Measurements from ENCODE around the gene IKZF5. TPM values are rescaled to one million over a fixed set of nuclear protein-coding genes. Genes with fewer than 3 reads are reported as not detected.

The IKZF5 gene
- total and polyA plus RNA-seq, 2 donors (not counting 1 experiment from before 2014, with no cell fraction given) = 15.8 to 24.6 TPM

DNA sequence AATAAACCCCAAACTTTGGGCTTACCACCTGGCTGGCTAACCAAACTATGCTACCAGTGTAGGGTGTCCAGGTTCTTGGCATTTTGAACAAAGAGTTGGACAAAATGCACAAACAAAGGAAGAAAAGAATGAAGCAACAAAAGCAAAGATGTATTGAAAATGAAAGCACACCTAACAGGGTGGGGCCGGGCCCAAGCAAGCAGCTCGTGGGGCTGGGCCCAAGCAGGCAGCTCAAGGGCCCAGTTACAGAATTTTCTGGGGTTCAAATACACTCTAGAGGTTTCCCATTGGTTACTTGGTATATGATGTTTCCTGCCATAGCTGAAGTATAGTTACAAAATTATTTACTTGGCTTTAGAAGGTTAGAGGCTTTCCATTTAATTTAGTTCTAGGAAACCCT, 15.9 kb upstream of the IKZF5 start:
- Histone ChIP-seq H3K4me3 (ENCODE audit: control extremely low read depth in 1 of 5, extremely low read depth in 1 of 5, insufficient read depth in 1 of 5, low read depth in 2 of 5, low read length in 4 of 5) (no peak overlapping the region), H3K79me2 (ENCODE audit: control insufficient read depth, insufficient read depth, low read length) (no peaks in the 10 kb centered on the region), H3K4me2 (replicated peaks; ENCODE audit: low read depth, low read length, poor library complexity, severe bottlenecking) (no peak overlapping the region), H3K27ac (ENCODE audit: low read length in 2 of 2) (no peak overlapping the region), H3K36me3 (replicated peaks in 1 of 2; ENCODE audit: control extremely low read depth in 1 of 2, control insufficient read depth in 1 of 2, extremely low read depth in 1 of 2, insufficient read depth in 2 of 2, low read length in 1 of 2) (no peaks in the 10 kb centered on the region), H3K9me3 (ENCODE audit: control extremely low read depth in 1 of 3, control insufficient read depth in 2 of 3, insufficient read depth in 1 of 3, low read length in 2 of 3) (no peaks in the 10 kb centered on the region), H3K9ac (ENCODE audit: low read length) (no peak overlapping the region), H3K27me3 (replicated peaks in 1 of 4; ENCODE audit: control extremely low read depth in 1 of 4, control insufficient read depth in 3 of 4, insufficient read depth in 4 of 4, low read length in 3 of 4) (no peaks in the 10 kb centered on the region), H4K20me1 (ENCODE audit: control insufficient read depth, insufficient read depth, low read length, poor library complexity, severe bottlenecking) (no peaks in the 10 kb centered on the region), H2AFZ (ENCODE audit: insufficient read depth, low read depth, low read length, poor library complexity, severe bottlenecking) (no peak overlapping the region), H3K4me1 (ENCODE audit: control insufficient read depth in 2 of 2, insufficient read depth in 2 of 2, low read length in 2 of 2) (peaks cover 0 to 4% of the 10 kb centered on the region in 2 donors)
- peaks cover 15% of the 10 kb centered on the region for H3K4me1 Mint-ChIP-seq
- DNase-seq = no peak
- no peak for ATAC-seq (ENCODE audit: low read depth)
- intact Hi-C loops (cut with micrococcal nuclease) = no loop called here
- ChIA-PET POLR2A (no interaction called here), CTCF (interaction anchor here (1.3 kb wide), 1 partner anchor 10 kb away, joined by 3 read pairs; no protein-coding TSS in a partner anchor)
- H3K27ac Mint-ChIP-seq = no peak overlapping the region
- no peaks in the 10 kb centered on the region for H3K27me3 Mint-ChIP-seq
- H3K4me3 Mint-ChIP-seq = no peak overlapping the region
- WGBS (ENCODE audit: insufficient coverage) = no CpG with 5 or more reads among the region's 2 CpGs
- TF ChIP-seq EZH2 (IDR thresholded peaks at IDR 0.05; ENCODE audit: borderline replicate concordance, insufficient read depth, low read depth, low read length, poor library complexity, severe bottlenecking) = no peak
- TF ChIP-seq CTCF (IDR thresholded peaks at IDR 0.05) = no peak
- no peaks in the 10 kb centered on the region for H3K9me3 Mint-ChIP-seq (ENCODE audit: insufficient read depth)

DNA sequence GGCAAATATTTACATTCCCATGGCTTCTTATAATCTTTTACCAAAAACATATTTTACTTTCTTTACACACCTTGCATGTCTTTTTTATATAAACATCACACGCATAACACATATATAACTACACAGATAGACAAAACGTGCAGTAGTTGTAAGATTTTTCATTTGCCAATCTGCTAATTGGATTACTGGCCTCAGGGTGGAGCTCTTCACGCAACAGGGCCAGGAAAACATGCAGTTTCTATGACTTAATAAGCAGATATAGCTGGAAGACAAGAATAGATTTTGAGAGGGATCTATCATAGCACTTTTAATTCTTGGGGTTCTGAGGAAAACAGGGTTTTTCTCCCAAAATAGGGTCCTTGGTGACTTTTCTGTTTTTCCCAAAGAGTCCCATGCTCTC, 12.9 kb upstream of the IKZF5 start:
- ChIA-PET CTCF (interaction anchor here (1.9 kb wide), 1 partner anchor 9 kb away, joined by 4 read pairs; no protein-coding TSS in a partner anchor), POLR2A (no interaction called here)
- WGBS (ENCODE audit: insufficient coverage) = no CpG with 5 or more reads among the region's 3 CpGs
- H3K4me1 Mint-ChIP-seq = peaks cover 13% of the 10 kb centered on the region
- no peak overlapping the region for H3K27ac Mint-ChIP-seq
- no peak overlapping the region for H3K4me3 ChIP-seq (ENCODE audit: control extremely low read depth in 1 of 5, extremely low read depth in 1 of 5, insufficient read depth in 1 of 5, low read depth in 2 of 5, low read length in 4 of 5)
- H3K27me3 Mint-ChIP-seq = no peaks in the 10 kb centered on the region
- peaks cover 0 to 4% of the 10 kb centered on the region in 2 donors for H3K4me1 ChIP-seq (ENCODE audit: control insufficient read depth in 2 of 2, insufficient read depth in 2 of 2, low read length in 2 of 2)
- H3K36me3 ChIP-seq (replicated peaks in 1 of 2; ENCODE audit: control extremely low read depth in 1 of 2, control insufficient read depth in 1 of 2, extremely low read depth in 1 of 2, insufficient read depth in 2 of 2, low read length in 1 of 2) = no peaks in the 10 kb centered on the region
- H3K9ac ChIP-seq (ENCODE audit: low read length) = no peak overlapping the region
- intact Hi-C loops (cut with micrococcal nuclease) = no loop called here
- DNase-seq (no peak), ATAC-seq (ENCODE audit: low read depth) (no peak)
- H3K4me2 ChIP-seq (replicated peaks; ENCODE audit: low read depth, low read length, poor library complexity, severe bottlenecking) = no peak overlapping the region
- no peaks in the 10 kb centered on the region for H3K9me3 ChIP-seq (ENCODE audit: control extremely low read depth in 1 of 3, control insufficient read depth in 2 of 3, insufficient read depth in 1 of 3, low read length in 2 of 3)
- no peak overlapping the region for H3K27ac ChIP-seq (ENCODE audit: low read length in 2 of 2)
- H2AFZ ChIP-seq (ENCODE audit: insufficient read depth, low read depth, low read length, poor library complexity, severe bottlenecking) = no peak overlapping the region
- H3K27me3 ChIP-seq (replicated peaks in 1 of 4; ENCODE audit: control extremely low read depth in 1 of 4, control insufficient read depth in 3 of 4, insufficient read depth in 4 of 4, low read length in 3 of 4) = no peaks in the 10 kb centered on the region
- H3K4me3 Mint-ChIP-seq = no peak overlapping the region
- H3K9me3 Mint-ChIP-seq (ENCODE audit: insufficient read depth) = no peaks in the 10 kb centered on the region
- no peaks in the 10 kb centered on the region for H3K79me2 ChIP-seq (ENCODE audit: control insufficient read depth, insufficient read depth, low read length)
- TF ChIP-seq CTCF (IDR thresholded peaks at IDR 0.05) (no peak), EZH2 (IDR thresholded peaks at IDR 0.05; ENCODE audit: borderline replicate concordance, insufficient read depth, low read depth, low read length, poor library complexity, severe bottlenecking) (no peak)
- H4K20me1 ChIP-seq (ENCODE audit: control insufficient read depth, insufficient read depth, low read length, poor library complexity, severe bottlenecking) = no peaks in the 10 kb centered on the region

Data from B cell (primary cell).